ENCODE data around the gene XRN1.
"Not testable (repeated sequence)": the region's sequence is repeated elsewhere in the genome, so short reads cannot be mapped to it uniquely, and the experiment has no call there.

The XRN1 gene

GRCh38 chr3:142447852-142448823 lies at the start of gene XRN1:
Gene XRN1 (minus strand): TSS chr3:142448037. CDS start chr3:142447944, 93 bp downstream.
- DNase-seq (ENCODE audit: low read depth), result peak; percentile 92

GRCh38 chr3:142495103-142495502 lies 47.3 kb upstream of the XRN1 start:
- DNase-seq (ENCODE audit: low read depth), result no peak

GRCh38 chr3:142492184-142492583 lies 44.3 kb upstream of the XRN1 start:
- DNase-seq (ENCODE audit: low read depth), result no peak

- no peak for DNase-seq (ENCODE audit: low read depth)
Measured at GRCh38 chr3:142489572-142490323, 41.9 kb upstream of the XRN1 start.

- DNase-seq (ENCODE audit: low read depth), result no peak
Measured at GRCh38 chr3:142484912-142485435, 37.1 kb upstream of the XRN1 start.

GRCh38 chr3:142481196-142481595 lies 33.4 kb upstream of the XRN1 start:
- DNase-seq (ENCODE audit: low read depth), result no peak

- no peak for DNase-seq (ENCODE audit: low read depth)
Measured at GRCh38 chr3:142470826-142471225, 23.0 kb upstream of the XRN1 start.

GRCh38 chr3:142468456-142468855 lies 20.6 kb upstream of the XRN1 start:
- no peak for DNase-seq (ENCODE audit: low read depth)

- DNase-seq (ENCODE audit: low read depth), result no peak
Measured at GRCh38 chr3:142467768-142468167, 19.9 kb upstream of the XRN1 start.

GRCh38 chr3:142460689-142461088 lies 12.9 kb upstream of the XRN1 start:
- no peak for DNase-seq (ENCODE audit: low read depth)

GRCh38 chr3:142459929-142460328 lies 12.1 kb upstream of the XRN1 start:
- DNase-seq (ENCODE audit: low read depth), result no peak

- DNase-seq (ENCODE audit: low read depth), result no peak
Measured at GRCh38 chr3:142459096-142459495, 11.3 kb upstream of the XRN1 start.

GRCh38 chr3:142450881-142451280 lies 3.0 kb upstream of the XRN1 start:
- no peak for DNase-seq (ENCODE audit: low read depth)

- DNase-seq (ENCODE audit: low read depth), result no peak
Measured at GRCh38 chr3:142450189-142450588, 2.4 kb upstream of the XRN1 start.

- peak; percentile 19 for DNase-seq (ENCODE audit: low read depth)
Measured at GRCh38 chr3:142447301-142447851, 461 bp downstream of the XRN1 start.

- DNase-seq (ENCODE audit: low read depth), result no peak
Measured at GRCh38 chr3:142445816-142446254, 2.0 kb downstream of the XRN1 start.

- no peak for DNase-seq (ENCODE audit: low read depth)
Measured at GRCh38 chr3:142444343-142444742, 3.5 kb downstream of the XRN1 start.

GRCh38 chr3:142443060-142443459 lies 4.8 kb downstream of the XRN1 start:
- DNase-seq (ENCODE audit: low read depth), result not testable (repeated sequence)

GRCh38 chr3:142439499-142440220 lies 8.2 kb downstream of the XRN1 start:
- not testable (repeated sequence) for DNase-seq (ENCODE audit: low read depth)

GRCh38 chr3:142438096-142438495 lies 9.7 kb downstream of the XRN1 start:
- not testable (repeated sequence) for DNase-seq (ENCODE audit: low read depth)

- no peak for DNase-seq (ENCODE audit: low read depth)
Measured at GRCh38 chr3:142436951-142437585, 10.8 kb downstream of the XRN1 start.
